ENCODE data around the gene RND2.

- TF ChIP-seq CTCF (IDR thresholded peaks at IDR 0.05) (no peak), EZH2 (IDR thresholded peaks at IDR 0.05; ENCODE audit: borderline replicate concordance, insufficient read depth, low read depth, low read length, poor library complexity, severe bottlenecking) (no peak)
These were observed 6.8 kb upstream of the RND2 start for GRCh38 chr17:43018008-43018853.

All from B cell (primary cell).